ENCODE data around the gene RAD21L1. TPM values are rescaled to one million over a fixed set of nuclear protein-coding genes. Genes with fewer than 3 reads are reported as not detected.

Gene RAD21L1
- total and polyA plus RNA-seq, 5 donors = not detected

DNA sequence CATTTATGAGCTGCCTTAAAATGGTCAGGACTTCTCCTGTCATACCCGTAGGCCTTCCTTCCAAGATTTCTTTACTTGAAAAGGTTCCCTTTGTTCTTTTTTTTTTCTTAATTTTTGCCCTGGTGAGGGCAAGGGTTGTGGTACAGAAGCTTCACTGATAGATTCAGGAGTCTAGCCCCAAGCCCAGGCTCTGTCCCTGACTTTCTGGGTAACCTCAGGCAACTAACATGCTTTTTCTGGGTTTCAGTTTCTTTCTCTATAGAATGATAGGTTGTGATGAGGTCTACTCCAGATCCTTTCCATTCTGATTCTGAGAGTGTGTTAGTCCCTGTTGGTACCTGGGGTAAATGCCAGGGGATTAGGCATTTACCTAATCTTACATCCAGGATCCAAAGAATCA, 61.5 kb downstream of the RAD21L1 start:
- WGBS = 94% methylated on average over 1 of the region's 1 CpG
- no peak overlapping the region for H3K27ac ChIP-seq (ENCODE audit: low read length)
- H3K27me3 ChIP-seq (ENCODE audit: control insufficient read depth, insufficient read depth) = no peaks in the 10 kb centered on the region
- no peak for ATAC-seq
- intact Hi-C loops (cut with DNase I) = no loop called here
- no peak for DNase-seq
- no peaks in the 10 kb centered on the region for H3K4me1 ChIP-seq (ENCODE audit: control insufficient read depth, insufficient read depth, low read length)
- H3K9me3 ChIP-seq (ENCODE audit: control insufficient read depth, low read length) = no peaks in the 10 kb centered on the region
- H3K4me3 ChIP-seq (ENCODE audit: low read length) = no peak overlapping the region

DNA sequence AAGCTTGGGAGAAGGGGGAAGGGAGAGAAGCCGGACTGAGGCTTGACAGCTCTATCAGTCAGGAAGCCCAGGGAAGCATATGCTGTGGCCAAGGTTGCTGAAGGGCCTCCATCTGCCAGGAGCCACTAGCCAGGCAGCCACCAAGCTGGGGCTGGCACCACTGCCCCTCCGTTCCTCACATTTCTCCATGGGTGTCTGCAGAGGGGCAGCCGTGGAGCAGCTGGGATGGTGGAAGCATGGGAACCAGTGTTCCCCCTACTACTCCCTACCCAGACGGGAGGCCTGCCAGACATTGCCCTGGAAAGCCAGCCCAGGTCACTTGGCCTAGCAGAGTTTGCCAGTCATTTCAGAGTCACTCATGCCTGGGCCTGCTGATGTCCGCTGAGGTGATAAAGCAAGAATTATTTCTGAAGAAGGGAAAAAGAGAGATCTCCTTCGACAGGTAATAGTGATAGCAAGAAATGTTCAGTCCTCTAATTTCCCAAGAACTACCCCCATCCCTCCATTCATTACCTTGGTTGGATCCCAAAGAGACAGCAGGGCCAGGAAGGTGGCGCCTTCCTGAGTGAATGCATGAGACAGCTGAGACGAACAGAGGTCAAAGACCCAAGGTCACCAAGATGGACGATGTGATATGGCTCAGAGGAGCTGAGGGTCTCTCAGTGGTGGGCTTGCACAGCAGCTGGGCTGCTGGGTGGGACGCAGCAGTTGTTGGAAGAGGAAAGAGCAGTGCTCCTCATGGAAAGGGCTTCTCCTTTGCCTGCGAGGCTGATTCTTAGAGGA, 62.1 kb downstream of the RAD21L1 start:
- H3K27ac ChIP-seq (ENCODE audit: low read length) = no peak overlapping the region
- H3K4me1 ChIP-seq (ENCODE audit: control insufficient read depth, insufficient read depth, low read length) = no peaks in the 10 kb centered on the region
- intact Hi-C loops (cut with DNase I) = no loop called here
- ATAC-seq (no peak), DNase-seq (no peak)
- WGBS = 83% methylated on average over 11 of the region's 11 CpGs
- H3K9me3 ChIP-seq (ENCODE audit: control insufficient read depth, low read length) = no peaks in the 10 kb centered on the region
- H3K4me3 ChIP-seq (ENCODE audit: low read length) = no peak overlapping the region
- H3K27me3 ChIP-seq (ENCODE audit: control insufficient read depth, insufficient read depth) = no peaks in the 10 kb centered on the region

DNA sequence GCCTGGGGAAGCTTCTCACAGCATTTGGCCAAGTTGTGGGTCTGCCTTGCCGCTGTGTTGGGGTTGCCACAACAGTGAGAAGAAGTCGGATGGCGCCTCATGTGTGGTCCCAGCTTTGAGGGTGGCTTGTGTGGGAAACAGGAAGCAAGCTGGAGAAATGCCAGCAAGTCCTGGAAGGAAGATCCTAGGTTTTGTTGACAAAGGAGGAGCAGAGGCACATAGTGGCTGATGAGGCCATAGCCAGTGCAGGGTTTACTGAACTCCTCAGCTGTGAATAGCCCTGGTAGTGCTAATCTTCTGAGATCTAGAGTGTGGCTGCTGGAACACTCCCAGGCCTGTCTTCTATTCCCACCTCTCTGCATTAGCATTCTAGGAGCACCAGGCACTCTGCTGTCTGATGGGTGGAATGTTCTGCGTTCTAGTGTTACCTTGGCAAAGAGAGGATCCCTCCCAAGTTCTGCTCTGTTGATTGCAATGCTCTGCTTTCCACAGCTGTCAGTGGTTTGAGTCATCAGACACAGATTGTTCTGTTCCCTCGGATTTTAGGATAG, 65.4 kb downstream of the RAD21L1 start:
- H3K27ac ChIP-seq (ENCODE audit: low read length) = no peak overlapping the region
- intact Hi-C loops (cut with DNase I) = no loop called here
- DNase-seq (no peak), ATAC-seq (no peak)
- 63% methylated on average over 5 of the region's 5 CpGs for WGBS
- H3K27me3 ChIP-seq (ENCODE audit: control insufficient read depth, insufficient read depth) = no peaks in the 10 kb centered on the region
- H3K9me3 ChIP-seq (ENCODE audit: control insufficient read depth, low read length) = no peaks in the 10 kb centered on the region
- H3K4me3 ChIP-seq (ENCODE audit: low read length) = no peak overlapping the region
- no peaks in the 10 kb centered on the region for H3K4me1 ChIP-seq (ENCODE audit: control insufficient read depth, insufficient read depth, low read length)

DNA sequence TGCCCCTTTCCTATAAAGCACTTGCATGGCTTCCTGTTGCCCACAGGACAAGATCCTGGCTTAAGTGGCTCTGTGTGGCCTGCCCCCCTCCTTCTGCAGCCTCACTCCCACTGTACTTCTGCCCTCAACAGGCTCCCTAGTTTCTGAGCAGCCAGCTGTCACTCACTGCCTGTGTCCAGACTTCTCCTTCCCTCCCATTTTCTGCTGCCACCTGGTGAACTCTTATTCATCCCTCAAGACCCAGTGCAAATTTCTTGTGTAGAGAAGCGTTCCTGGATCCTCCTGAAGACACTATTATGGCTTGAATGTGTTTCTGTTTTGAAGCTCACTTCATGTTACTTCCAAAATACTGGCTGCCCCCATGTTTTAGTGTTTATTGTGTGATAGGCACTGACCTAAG, 66.8 kb downstream of the RAD21L1 start:
- no peak for ATAC-seq
- intact Hi-C loops (cut with DNase I) = no loop called here
- H3K27me3 ChIP-seq (ENCODE audit: control insufficient read depth, insufficient read depth) = no peaks in the 10 kb centered on the region
- no peak overlapping the region for H3K27ac ChIP-seq (ENCODE audit: low read length)
- no peak overlapping the region for H3K4me3 ChIP-seq (ENCODE audit: low read length)
- no peaks in the 10 kb centered on the region for H3K9me3 ChIP-seq (ENCODE audit: control insufficient read depth, low read length)
- DNase-seq = no peak
- no peaks in the 10 kb centered on the region for H3K4me1 ChIP-seq (ENCODE audit: control insufficient read depth, insufficient read depth, low read length)
- 94% methylated on average over 1 of the region's 1 CpG for WGBS

DNA sequence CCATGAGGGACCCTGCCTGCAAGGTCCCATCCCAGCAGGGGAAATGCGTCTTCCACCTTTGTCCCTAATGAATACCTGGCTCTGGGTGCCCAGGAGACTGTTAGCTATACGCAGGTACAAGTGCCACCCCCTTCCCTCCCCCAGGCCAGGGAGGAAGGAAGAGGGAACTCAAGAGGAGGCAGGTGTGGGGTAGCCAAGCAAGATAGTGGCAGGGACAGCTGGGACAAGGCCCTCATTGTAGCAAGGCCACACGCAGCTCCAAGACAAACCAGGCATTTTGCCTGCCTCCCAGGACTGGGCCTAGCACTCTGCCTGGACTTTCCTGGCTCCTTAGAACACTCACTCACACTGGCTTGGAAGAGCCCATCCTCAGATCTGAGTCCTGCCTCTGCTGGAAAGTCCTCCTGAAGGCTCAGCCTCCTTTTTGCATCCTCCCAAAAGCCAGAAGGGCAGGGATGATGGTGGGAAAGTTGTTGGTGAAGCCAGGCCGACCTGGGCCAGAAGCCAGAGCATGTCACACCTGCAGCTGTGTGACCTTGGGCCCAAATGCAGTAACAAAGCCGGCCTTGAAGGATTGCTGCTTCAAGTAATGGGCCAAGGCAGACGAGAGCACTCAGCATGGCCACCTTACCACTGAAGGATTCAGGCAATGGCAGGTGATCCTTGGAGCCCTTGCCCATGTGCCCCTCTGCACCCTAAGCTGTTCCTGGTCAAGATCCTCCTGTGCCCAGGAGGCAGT, 68.0 kb downstream of the RAD21L1 start:
- no peak overlapping the region for H3K27ac ChIP-seq (ENCODE audit: low read length)
- no peaks in the 10 kb centered on the region for H3K27me3 ChIP-seq (ENCODE audit: control insufficient read depth, insufficient read depth)
- intact Hi-C loops (cut with DNase I) = no loop called here
- H3K4me3 ChIP-seq (ENCODE audit: low read length) = no peak overlapping the region
- no peaks in the 10 kb centered on the region for H3K9me3 ChIP-seq (ENCODE audit: control insufficient read depth, low read length)
- WGBS = 88% methylated on average over 6 of the region's 6 CpGs
- DNase-seq (no peak), ATAC-seq (no peak)
- no peaks in the 10 kb centered on the region for H3K4me1 ChIP-seq (ENCODE audit: control insufficient read depth, insufficient read depth, low read length)

DNA sequence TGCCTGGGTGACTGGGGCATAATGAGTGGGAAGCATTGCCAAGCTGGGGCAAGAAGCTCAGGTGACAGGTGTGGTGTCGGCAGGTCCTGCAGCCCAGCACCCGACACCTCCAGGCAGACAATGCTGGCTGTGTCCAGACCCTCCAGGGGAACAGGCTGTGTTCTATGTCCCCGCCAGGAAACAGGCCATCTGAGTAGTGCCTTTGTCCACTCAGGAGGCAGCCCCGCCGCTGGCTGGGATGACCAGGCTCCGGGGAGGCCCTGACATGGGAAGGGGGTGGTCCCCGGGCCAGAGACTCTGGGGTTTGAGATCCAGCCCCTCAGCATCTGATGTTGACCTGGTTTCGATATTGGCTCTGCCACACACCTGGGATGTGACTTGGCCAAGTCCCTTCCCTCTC, 68.7 kb downstream of the RAD21L1 start:
- Histone ChIP-seq H3K4me3 (ENCODE audit: low read length) (no peak overlapping the region), H3K9me3 (ENCODE audit: control insufficient read depth, low read length) (no peaks in the 10 kb centered on the region), H3K27me3 (ENCODE audit: control insufficient read depth, insufficient read depth) (no peaks in the 10 kb centered on the region), H3K4me1 (ENCODE audit: control insufficient read depth, insufficient read depth, low read length) (no peaks in the 10 kb centered on the region), H3K27ac (ENCODE audit: low read length) (no peak overlapping the region)
- ATAC-seq = no peak
- intact Hi-C loops (cut with DNase I) = no loop called here
- no peak for DNase-seq
- WGBS = 82% methylated on average over 8 of the region's 8 CpGs

DNA sequence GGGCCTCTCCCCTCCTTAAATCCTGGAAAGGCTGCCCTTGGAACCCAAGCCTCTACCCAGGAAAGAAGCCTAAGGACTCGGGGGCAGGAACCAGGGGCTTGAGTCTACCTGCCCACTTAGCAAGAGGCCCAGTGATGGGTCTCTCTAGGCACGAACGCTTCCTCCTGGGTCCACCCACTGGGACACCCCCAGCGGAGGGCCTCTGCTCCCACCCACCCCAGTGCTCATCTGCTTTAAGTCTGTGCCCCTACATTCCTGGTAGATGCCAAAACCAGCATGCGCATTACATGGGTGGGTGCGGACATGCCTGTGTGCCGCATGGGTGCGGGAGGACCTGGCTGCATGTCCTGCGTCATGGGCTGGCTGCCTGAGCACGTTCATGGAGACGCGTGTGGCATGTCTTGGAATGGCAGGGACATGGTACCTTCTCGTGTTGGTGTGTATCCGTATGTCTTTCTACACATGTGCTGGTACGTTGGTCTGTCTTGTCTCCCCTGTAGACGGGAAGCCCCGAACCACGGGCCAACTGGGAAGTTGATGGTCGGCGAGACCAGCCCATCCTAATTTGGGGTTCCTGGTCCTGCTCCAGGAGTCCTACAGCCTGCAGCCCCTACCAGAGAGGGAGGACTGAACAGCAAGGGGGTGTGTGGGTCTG, 69.6 kb downstream of the RAD21L1 start:
- Histone ChIP-seq H3K4me1 (ENCODE audit: control insufficient read depth, insufficient read depth, low read length) (no peaks in the 10 kb centered on the region), H3K9me3 (ENCODE audit: control insufficient read depth, low read length) (no peaks in the 10 kb centered on the region), H3K27ac (ENCODE audit: low read length) (no peak overlapping the region), H3K27me3 (ENCODE audit: control insufficient read depth, insufficient read depth) (no peaks in the 10 kb centered on the region), H3K4me3 (ENCODE audit: low read length) (no peak overlapping the region)
- ATAC-seq (no peak), DNase-seq (no peak)
- 95% methylated on average over 20 of the region's 20 CpGs for WGBS
- intact Hi-C loops (cut with DNase I) = no loop called here

DNA sequence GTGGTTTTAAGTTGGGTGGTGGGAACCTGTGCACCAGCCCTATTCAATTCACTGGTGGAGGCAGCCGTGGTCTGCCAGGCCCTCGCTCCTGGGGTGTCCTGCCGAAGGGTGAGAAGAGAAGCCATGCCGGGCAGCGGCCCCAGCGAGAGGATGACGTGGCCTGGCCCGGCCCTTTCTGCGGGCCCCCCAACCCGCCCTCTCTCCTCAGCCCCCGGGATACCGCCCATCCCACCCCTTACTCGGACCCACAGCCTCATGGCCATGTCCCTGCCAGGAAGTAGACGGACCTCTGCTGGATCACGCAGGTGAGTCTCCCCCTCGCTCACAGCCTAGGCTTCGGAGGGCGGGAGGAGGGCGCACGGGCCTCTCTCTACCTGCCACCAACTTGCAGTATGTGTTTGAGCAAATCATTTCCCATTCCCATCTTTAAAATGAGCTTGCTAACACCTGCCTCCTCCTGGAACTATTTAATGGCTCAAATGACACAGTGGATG, 70.3 kb downstream of the RAD21L1 start:
- Histone ChIP-seq H3K27me3 (ENCODE audit: control insufficient read depth, insufficient read depth) (no peaks in the 10 kb centered on the region), H3K9me3 (ENCODE audit: control insufficient read depth, low read length) (no peaks in the 10 kb centered on the region), H3K4me3 (ENCODE audit: low read length) (no peak overlapping the region), H3K4me1 (ENCODE audit: control insufficient read depth, insufficient read depth, low read length) (no peaks in the 10 kb centered on the region), H3K27ac (ENCODE audit: low read length) (no peak overlapping the region)
- WGBS = 91% methylated on average over 20 of the region's 20 CpGs
- no peak for ATAC-seq
- DNase-seq = no peak
- intact Hi-C loops (cut with DNase I) = no loop called here

DNA sequence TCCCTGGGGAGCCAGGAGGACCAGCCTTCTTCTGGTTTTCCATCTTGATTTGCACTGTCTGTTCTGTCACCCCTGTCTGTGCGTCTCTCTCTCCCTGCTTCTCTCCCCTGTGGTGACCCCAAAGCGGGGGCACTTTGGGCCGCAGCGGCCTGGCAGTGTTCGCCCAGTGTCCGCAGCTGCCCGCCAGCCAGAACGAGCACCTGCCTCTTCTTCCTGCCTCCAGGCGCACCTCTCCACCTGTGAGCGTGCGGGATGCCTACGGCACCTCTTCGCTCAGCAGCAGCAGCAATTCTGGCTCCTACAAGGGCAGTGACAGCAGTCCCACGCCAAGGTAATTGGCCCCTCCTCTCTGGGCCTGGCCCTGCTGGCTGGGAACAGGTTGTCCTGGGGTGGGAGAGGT, 71.1 kb downstream of the RAD21L1 start:
- H3K9me3 ChIP-seq (ENCODE audit: control insufficient read depth, low read length) = no peaks in the 10 kb centered on the region
- no peak for DNase-seq
- no peak overlapping the region for H3K4me3 ChIP-seq (ENCODE audit: low read length)
- no peak overlapping the region for H3K27ac ChIP-seq (ENCODE audit: low read length)
- H3K27me3 ChIP-seq (ENCODE audit: control insufficient read depth, insufficient read depth) = no peaks in the 10 kb centered on the region
- intact Hi-C loops (cut with DNase I) = no loop called here
- ATAC-seq = no peak
- WGBS = 93% methylated on average over 14 of the region's 14 CpGs
- H3K4me1 ChIP-seq (ENCODE audit: control insufficient read depth, insufficient read depth, low read length) = no peaks in the 10 kb centered on the region

DNA sequence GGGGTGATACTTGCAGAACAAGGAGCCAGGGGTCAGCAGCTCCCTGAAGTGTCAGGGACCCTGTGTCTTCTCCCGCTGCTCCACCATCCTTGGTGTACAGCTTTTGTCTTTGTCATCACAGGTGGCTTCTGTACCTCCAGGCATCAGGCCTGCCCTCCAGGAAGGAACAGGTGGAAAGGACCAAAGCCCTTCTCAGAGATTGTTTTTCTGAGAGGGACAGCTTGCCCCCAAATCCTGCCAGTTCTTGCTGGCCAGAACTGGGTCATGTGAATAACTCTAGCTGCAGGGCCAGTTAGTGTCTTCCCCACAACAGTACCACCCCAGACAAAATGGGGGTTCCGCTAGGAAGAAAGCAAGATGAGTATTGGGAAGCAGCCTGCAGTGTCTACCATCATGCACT, 71.6 kb downstream of the RAD21L1 start:
- WGBS = 93% methylated on average over 2 of the region's 2 CpGs
- H3K27me3 ChIP-seq (ENCODE audit: control insufficient read depth, insufficient read depth) = no peaks in the 10 kb centered on the region
- DNase-seq (no peak), ATAC-seq (no peak)
- intact Hi-C loops (cut with DNase I) = no loop called here
- H3K27ac ChIP-seq (ENCODE audit: low read length) = no peak overlapping the region
- no peak overlapping the region for H3K4me3 ChIP-seq (ENCODE audit: low read length)
- no peaks in the 10 kb centered on the region for H3K4me1 ChIP-seq (ENCODE audit: control insufficient read depth, insufficient read depth, low read length)
- no peaks in the 10 kb centered on the region for H3K9me3 ChIP-seq (ENCODE audit: control insufficient read depth, low read length)

DNA sequence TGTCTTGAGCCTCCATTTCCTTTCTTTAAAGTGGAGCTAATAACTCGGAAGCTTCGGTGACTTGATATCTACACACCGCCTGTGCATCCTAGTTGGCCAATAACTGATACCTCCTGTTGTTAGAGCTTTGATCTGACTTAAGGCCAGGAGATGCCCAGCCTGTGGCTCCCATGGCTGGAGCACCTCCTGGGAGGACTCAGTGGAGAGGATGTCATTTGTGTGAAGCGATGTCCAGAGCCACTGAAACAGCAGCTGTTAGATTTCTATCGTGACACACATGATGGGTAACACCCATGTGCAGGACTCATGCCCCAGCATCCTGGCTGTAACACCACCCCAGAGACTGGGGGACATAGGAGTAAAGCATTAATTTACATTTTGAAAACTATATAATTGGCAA, 72.3 kb downstream of the RAD21L1 start:
- Histone ChIP-seq H3K27ac (ENCODE audit: low read length) (no peak overlapping the region), H3K4me3 (ENCODE audit: low read length) (no peak overlapping the region), H3K27me3 (ENCODE audit: control insufficient read depth, insufficient read depth) (no peaks in the 10 kb centered on the region), H3K4me1 (ENCODE audit: control insufficient read depth, insufficient read depth, low read length) (no peaks in the 10 kb centered on the region), H3K9me3 (ENCODE audit: control insufficient read depth, low read length) (no peaks in the 10 kb centered on the region)
- DNase-seq (no peak), ATAC-seq (no peak)
- intact Hi-C loops (cut with DNase I) = no loop called here
- 81% methylated on average over 5 of the region's 5 CpGs for WGBS

All from right cardiac atrium (tissue), 5 donors.